ENCODE measurements around the gene MPRIP. TPM values are rescaled to one million over a fixed set of nuclear protein-coding genes. Genes with fewer than 3 reads are reported as not detected.

MPRIP gene
- total and polyA plus RNA-seq, 2 donors (not counting 3 experiments of a cell fraction or from before 2014, with no cell fraction given) = 94.6 to 246 TPM

- FAIRE-seq = no peak
- ChIA-PET POLR2A (interaction anchor here (0.7 kb wide), 1 partner anchor 25 kb away, joined by 6 read pairs; no protein-coding TSS in a partner anchor), CTCF (interaction anchor here (0.8 to 1.6 kb wide), 3 partner anchors 10 to 36 kb away, joined by 3 to 13 read pairs (median 3); no protein-coding TSS in a partner anchor)
- Histone ChIP-seq H3K9ac (replicated peaks; ENCODE audit: extremely low read depth, insufficient read depth, low read length) (no peak overlapping the region), H4K20me1 (replicated peaks; ENCODE audit: control insufficient read depth, extremely low read depth, insufficient read depth, low read length) (no peaks in the 10 kb centered on the region), H3K4me2 (ENCODE audit: insufficient read depth, low read length) (no peak overlapping the region), H3K79me2 (ENCODE audit: control insufficient read depth, insufficient read depth, low read length) (no peaks in the 10 kb centered on the region), H3K4me1 (ENCODE audit: control insufficient read depth, extremely low read depth, insufficient read depth, low read length) (peaks cover 8% of the 10 kb centered on the region), H3K9me1 (replicated peaks; ENCODE audit: control insufficient read depth, extremely low read depth, insufficient read depth, low read length) (no peaks in the 10 kb centered on the region), H2AFZ (ENCODE audit: low read depth, low read length) (no peak overlapping the region), H3K27ac (ENCODE audit: insufficient read depth, low read depth, low read length) (no peak overlapping the region), H3K4me3 (replicated peaks in 1 of 3; ENCODE audit: insufficient read depth in 1 of 3, low read depth in 1 of 3, low read length in 3 of 3) (no peak overlapping the region), H3K27me3 (ENCODE audit: control insufficient read depth in 2 of 2, insufficient read depth in 2 of 2, low read length in 2 of 2) (no peaks in the 10 kb centered on the region), H3K36me3 (ENCODE audit: control insufficient read depth in 2 of 2, extremely low read depth in 1 of 2, insufficient read depth in 2 of 2, low read length in 2 of 2) (peaks cover 18 to 58% of the 10 kb centered on the region in 2 experiments), H3K9me3 (replicated peaks; ENCODE audit: control insufficient read depth, insufficient read depth, low read length) (no peaks in the 10 kb centered on the region)
- no TSS peak for BruUV-seq (replicated peaks)
- no peak for TF ChIP-seq JUN (IDR thresholded peaks at IDR 0.05; ENCODE audit: borderline replicate concordance, insufficient read depth, insufficient read length, low read depth)
- no peak for TF ChIP-seq POLR2A (IDR thresholded peaks at IDR 0.05; ENCODE audit: low read depth, low read length)
- no peak for TF ChIP-seq GATA2 (IDR thresholded peaks at IDR 0.05; ENCODE audit: insufficient read depth, insufficient read length, low read depth, low read length)
- no peak for TF ChIP-seq MYC (IDR thresholded peaks at IDR 0.05; ENCODE audit: low read depth, low read length)
- no peak for TF ChIP-seq MAX (IDR thresholded peaks at IDR 0.05; ENCODE audit: insufficient read depth, insufficient read length)
- TF ChIP-seq FOS (IDR thresholded peaks at IDR 0.05; ENCODE audit: borderline replicate concordance, insufficient read depth, low read length) = no peak
- no peak for TF ChIP-seq CTCF (IDR thresholded peaks at IDR 0.05; ENCODE audit: extremely low read depth in 1 of 2, insufficient read depth in 1 of 2, low read depth in 1 of 2, low read length in 2 of 2)
- no peak for TF ChIP-seq EZH2 (IDR thresholded peaks at IDR 0.05; ENCODE audit: borderline replicate concordance, low read depth, low read length, severe bottlenecking)
- TF ChIP-seq POLR2AphosphoS5 (IDR thresholded peaks at IDR 0.05; ENCODE audit: insufficient read depth, low read depth, low read length) = no peak
- DNase-seq (ENCODE audit: low read depth, low spot score) = no peak
- intact Hi-C loops (cut with micrococcal nuclease) (no loop called here), dilution Hi-C loops (cut with MboI; ENCODE audit: extremely low pct_ligation_motif_present, low sequenced_read_pairs) (no loop called here)
These were observed 134.9 kb downstream of the MPRIP start for GRCh38 chr17:17177176-17177575.

Measured in endothelial cell of umbilical vein (primary cell).